ENCODE data around the gene OPTN. TPM values are rescaled to one million over a fixed set of nuclear protein-coding genes. Genes with fewer than 3 reads are reported as not detected.

Gene OPTN
- total RNA-seq, 2 experiments from 2014 or later = 86.8 to 99.6 TPM

GRCh38 chr10:13100349-13101294 is 659 bp downstream of the OPTN start:
- Mint-ChIP-seq H3K4me3 (peak overlapping the region; percentile 91), H3K9me3 (no peaks in the 10 kb centered on the region), H3K27me3 (no peaks in the 10 kb centered on the region), H3K4me1 (ENCODE audit: low read depth) (peaks cover 60% of the 10 kb centered on the region), H3K36me3 (ENCODE audit: low read depth) (peaks cover 25% of the 10 kb centered on the region), H3K27ac (peak overlapping the region; percentile 95)
- peak overlapping the region; percentile 94 for H3K4me3 ChIP-seq (ENCODE audit: low read length)
- H3K36me3 ChIP-seq (ENCODE audit: insufficient read depth, low read length) = peaks cover 5% of the 10 kb centered on the region
- H3K4me1 ChIP-seq (ENCODE audit: insufficient read depth, low read length) = peaks cover 56% of the 10 kb centered on the region
- ATAC-seq (ENCODE audit: poor library complexity) = peak; percentile 14
- POLR2A ChIA-PET = interaction anchor here (0.8 to 2.6 kb wide), 9 partner anchors 8 to 251 kb away, joined by 3 to 22 read pairs (median 4); partner anchors contain the start of gene PHYH
- no peaks in the 10 kb centered on the region for H3K27me3 ChIP-seq (ENCODE audit: control insufficient read depth in 1 of 2, insufficient read depth in 2 of 2, low read length in 2 of 2)
- intact Hi-C loops (cut with DNase I, micrococcal nuclease) = loop anchor here in 1 of 2 experiments (2.0 to 5.0 kb wide), 2 partner anchors 62 to 838 kb away; no protein-coding TSS in a partner anchor
- DNase-seq = peak in 8 of 14 experiments; percentile 10 to 50 (median 21)
- H3K27ac ChIP-seq (ENCODE audit: low read depth in 1 of 2, low read length in 2 of 2) = peak overlapping the region; percentile 90 to 92
- H3K9me3 ChIP-seq (ENCODE audit: control insufficient read depth in 1 of 2, insufficient read depth in 1 of 2, low read length in 2 of 2) = no peaks in the 10 kb centered on the region
- TF ChIP-seq CTCF (IDR thresholded peaks at IDR 0.05) = no peak
- CTCF ChIA-PET = interaction anchor here (1.2 to 2.5 kb wide), 7 partner anchors 7 to 905 kb away, joined by 3 to 14 read pairs (median 7); partner anchors contain the start of genes CDC123 and NUDT5

- CTCF ChIA-PET = no interaction called here
- Mint-ChIP-seq H3K4me1 (ENCODE audit: low read depth) (peaks cover 69% of the 10 kb centered on the region), H3K36me3 (ENCODE audit: low read depth) (peaks cover 31% of the 10 kb centered on the region)
These were observed 2.2 kb downstream of the OPTN start for GRCh38 chr10:13102002-13102794.

More at GRCh38 chr10:13102002-13102794, 2.2 kb downstream of the OPTN start:
- no peak for TF ChIP-seq CTCF (IDR thresholded peaks at IDR 0.05)
- Mint-ChIP-seq H3K27ac (peak overlapping the region; percentile 95), H3K4me3 (peak overlapping the region; percentile 71), H3K27me3 (no peaks in the 10 kb centered on the region), H3K9me3 (no peaks in the 10 kb centered on the region)
- H3K27ac ChIP-seq (ENCODE audit: low read depth in 1 of 2, low read length in 2 of 2) = peak overlapping the region in 1 of 2 donors; percentile 40
- no peaks in the 10 kb centered on the region for H3K9me3 ChIP-seq (ENCODE audit: control insufficient read depth in 1 of 2, insufficient read depth in 1 of 2, low read length in 2 of 2)
- H3K27me3 ChIP-seq (ENCODE audit: control insufficient read depth in 1 of 2, insufficient read depth in 2 of 2, low read length in 2 of 2) = no peaks in the 10 kb centered on the region
- POLR2A ChIA-PET = interaction anchor here (1.2 to 1.7 kb wide), 2 partner anchors 9 to 200 kb away, joined by 3 to 4 read pairs; no protein-coding TSS in a partner anchor
- H3K4me1 ChIP-seq (ENCODE audit: insufficient read depth, low read length) = peaks cover 62% of the 10 kb centered on the region
- intact Hi-C loops (cut with DNase I, micrococcal nuclease) = loop anchor here in 1 of 2 experiments (5.0 kb wide), 1 partner anchor 840 kb away; no protein-coding TSS in a partner anchor
- DNase-seq (no peak), ATAC-seq (ENCODE audit: poor library complexity) (no peak)
- no peak overlapping the region for H3K4me3 ChIP-seq (ENCODE audit: low read length)
- H3K36me3 ChIP-seq (ENCODE audit: insufficient read depth, low read length) = peaks cover 8% of the 10 kb centered on the region

Data from CD4-positive, alpha-beta T cell (primary cell).